Cardiac septum (tissue), 1 donor: ENCODE results near the gene CACNG4. TPM values are rescaled to one million over a fixed set of nuclear protein-coding genes. Genes with fewer than 3 reads are reported as not detected.

Source experiments
- DNase-seq: peaks from one replicate; pipeline ENCODE4 v3.0.0-alpha.2; 2020; ENCODE audit warnings: low spot score
- intact Hi-C: fragments of 100-400 bp; cut with DNase I; formaldehyde crosslinking; loops from one replicate; pipeline ENCODE4 v1.14.0; 2022
- long read RNA-seq: library from polyadenylated mRNA; unstranded; transcript quantifications from one replicate; pipeline ENCODE4 v2.0.0, GENCODE V29; 2021
- total RNA-seq: library from RNA; stranded (reverse); fragmentation: NEBNext Ultra II Directional; extraction: Animal tissue kit (Norgen Biotek cat#: 25700); gene quantifications from one replicate; pipeline ENCODE4 v1.2.1, GENCODE V29; 2021
- donor health status: DM: no; HTN: no; CAD: no.

CACNG4 gene
- 0.05 TPM for total RNA-seq
- long read RNA-seq = 0 reads

DNA sequence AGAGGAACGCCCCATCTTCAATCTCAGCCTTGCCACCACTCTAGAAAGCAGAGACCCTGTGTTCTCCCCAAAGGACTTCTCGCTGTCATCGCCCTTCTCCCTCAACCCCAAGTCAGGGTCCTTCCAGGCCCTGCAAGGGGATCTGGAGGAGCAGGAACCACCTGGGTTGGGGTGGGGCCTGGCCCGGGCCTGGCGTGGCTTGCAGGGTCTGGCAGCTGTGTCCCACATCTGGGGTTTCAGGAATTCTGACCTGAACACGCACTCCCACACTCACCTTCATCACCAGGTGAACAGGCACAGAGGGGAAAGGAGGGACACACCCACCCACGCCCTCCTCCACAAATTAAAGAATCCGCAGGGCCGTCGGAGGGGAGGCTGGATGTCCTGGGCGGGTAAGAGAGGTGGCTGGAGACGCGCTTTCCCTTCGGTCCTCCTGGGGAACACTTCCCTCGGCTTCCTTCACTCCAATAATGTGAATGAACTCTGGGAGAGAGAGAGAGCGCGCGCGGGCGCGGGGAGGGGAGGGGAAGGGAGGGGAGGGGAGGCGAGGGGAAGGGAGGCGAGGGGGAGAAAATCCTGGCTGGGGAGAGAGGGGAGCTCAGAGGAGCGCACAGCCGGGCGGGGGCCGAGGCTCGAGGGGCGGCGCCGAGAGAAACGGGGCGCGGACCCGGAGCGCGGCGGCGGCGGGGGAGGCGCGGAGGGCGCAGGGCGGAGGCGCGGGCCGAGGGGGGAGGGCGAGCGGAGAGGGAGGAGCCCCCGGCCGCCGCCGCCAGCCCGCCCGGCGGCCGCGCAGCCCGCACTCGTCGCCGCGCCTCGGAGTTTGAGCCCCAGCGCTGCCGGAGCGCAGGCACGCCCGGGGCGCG lies at the start of gene CACNG4:
CACNG4 (plus strand) TSS at position 799 of the 863 bp plus-strand sequence. CDS start 205 bp downstream, outside the sequence.
- no peak for DNase-seq
- intact Hi-C loops = no loop called here

DNA sequence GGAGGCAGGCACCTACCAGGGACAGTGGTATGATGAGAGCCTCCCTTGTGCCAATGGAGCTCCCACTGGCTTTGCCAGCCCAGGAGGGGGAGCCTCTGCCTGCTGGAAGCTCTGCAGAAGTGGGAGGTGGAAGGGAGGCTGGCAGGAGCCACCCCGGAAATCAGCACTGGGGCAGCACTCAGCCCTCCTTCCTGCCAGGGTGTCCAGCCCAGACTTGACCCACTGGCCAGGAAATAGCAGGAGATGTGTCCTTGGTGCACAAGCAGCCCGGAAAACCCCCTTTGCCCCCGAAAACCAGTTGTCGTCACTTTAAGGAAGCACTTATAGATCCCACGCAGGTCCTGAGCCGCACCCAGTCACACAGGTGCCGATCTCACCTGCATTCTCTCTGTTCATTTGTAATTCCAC lies 49.3 kb upstream of the CACNG4 start:
- DNase-seq = no peak
- intact Hi-C loops = no loop called here

DNA sequence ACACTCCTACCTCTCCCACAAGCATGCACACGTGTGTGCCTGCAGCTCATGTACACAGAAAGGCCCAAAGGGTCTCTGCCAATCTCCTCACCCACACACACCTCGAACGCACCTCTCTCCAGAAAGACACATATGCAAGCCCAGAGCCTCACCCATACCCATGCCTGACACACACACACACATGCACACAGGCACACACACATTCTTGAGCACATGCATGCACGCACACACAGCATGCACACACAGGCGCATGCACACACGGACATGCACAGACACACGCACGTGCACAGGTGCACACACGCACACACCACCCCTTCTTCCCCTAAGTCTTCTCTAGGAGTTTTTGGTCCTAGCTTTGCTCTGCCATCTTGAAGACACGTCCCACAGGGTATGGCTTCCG lies 48.7 kb upstream of the CACNG4 start:
- no peak for DNase-seq
- intact Hi-C loops = no loop called here

DNA sequence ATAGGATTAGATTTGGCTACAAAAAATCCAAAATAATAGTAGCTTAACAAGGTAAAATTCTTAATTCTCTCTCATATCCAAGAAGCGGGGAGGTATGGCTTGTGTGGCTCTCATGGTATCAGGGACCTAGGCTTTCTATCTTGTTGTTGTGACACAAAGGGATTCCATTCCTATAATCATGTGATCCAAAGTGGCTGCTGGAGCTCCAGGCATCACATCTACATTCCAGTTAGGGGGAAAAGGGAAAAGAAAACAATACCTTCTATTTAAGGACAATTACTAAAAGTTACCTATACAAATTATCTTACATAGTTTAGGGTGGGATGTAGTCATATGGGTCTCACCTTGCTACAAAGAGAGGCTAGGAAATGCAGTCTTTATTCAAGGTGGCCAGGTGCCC lies 47.6 kb upstream of the CACNG4 start:
- intact Hi-C loops = no loop called here
- DNase-seq = no peak

DNA sequence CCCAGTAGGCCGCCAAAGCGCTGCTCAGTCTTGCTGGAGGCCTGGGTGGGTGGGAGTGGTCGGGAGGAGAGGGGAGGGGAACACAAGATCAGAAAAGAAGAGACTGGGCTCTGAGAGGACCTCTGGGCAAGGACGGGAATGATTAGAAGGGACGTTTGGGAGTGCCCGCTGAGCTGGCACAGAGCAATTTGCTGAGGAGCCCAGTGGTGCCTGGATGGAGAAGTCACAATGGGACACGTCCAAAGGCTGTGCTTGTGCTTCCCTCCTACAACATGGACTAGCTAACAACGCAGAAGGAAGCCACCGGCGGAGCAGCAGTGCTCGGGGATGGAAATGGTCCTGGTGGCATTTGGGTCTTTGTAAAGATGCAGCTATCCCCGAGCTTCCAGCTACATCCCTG lies 45.6 kb upstream of the CACNG4 start:
- no peak for DNase-seq
- intact Hi-C loops = no loop called here

DNA sequence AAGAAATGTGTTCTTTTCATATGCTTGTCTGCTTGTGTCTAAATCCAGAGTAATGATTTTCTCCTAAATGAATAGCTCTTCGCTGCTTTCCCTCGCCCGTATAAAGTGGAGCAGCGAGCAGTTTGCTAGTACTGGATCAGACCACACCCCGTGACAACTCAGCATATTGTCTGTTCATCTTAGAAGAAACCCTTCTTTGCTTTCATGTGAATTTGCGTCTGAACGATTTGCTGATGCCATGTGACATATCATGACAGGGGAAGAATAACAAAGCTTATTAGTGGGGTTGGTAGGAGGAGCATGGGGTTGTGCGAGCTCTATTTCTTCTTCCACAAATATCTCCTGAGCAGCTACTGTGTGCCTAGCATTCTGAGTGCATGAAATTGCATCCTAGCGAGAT lies 44.1 kb upstream of the CACNG4 start:
- DNase-seq = no peak
- intact Hi-C loops = no loop called here

DNA sequence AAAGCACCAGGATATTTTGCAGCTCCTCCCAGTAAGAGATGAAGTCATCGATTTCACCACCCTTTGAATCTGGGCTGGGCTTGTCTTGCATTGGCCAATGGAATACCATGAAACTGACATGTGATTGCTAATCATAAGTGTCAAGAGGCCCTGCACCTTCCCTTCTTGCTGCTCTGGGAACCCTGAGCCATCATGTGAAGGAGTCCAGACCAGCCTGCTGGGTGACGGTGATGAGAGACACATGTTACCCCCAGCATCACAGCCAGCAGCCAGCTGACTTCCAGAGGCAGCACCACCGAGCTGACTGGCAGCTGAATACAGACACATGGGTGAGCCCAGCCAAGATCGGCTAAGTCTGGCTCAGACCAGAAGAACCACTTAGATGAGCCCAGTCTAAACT lies 43.6 kb upstream of the CACNG4 start:
- DNase-seq = no peak
- intact Hi-C loops = no loop called here

DNA sequence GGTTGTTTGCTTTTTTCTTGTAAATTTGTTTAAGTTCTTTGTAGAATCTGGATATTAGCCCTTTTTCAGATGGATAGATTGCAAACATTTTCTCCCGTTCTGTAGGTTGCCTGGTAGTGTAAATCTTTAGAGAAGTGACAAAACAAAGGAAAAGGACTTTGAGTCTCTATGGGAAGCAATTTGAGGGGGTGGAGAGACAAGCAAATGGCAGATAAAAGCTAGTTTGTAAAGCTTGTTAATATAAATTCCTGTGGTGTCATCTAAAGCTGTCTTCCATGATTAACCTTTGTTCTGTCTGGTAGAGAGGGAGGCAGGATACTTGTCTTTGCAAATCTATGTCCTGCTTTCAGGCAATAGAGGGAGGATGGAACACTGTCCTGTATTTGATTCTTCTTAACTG lies 40.6 kb upstream of the CACNG4 start:
- DNase-seq = no peak
- intact Hi-C loops = no loop called here

DNA sequence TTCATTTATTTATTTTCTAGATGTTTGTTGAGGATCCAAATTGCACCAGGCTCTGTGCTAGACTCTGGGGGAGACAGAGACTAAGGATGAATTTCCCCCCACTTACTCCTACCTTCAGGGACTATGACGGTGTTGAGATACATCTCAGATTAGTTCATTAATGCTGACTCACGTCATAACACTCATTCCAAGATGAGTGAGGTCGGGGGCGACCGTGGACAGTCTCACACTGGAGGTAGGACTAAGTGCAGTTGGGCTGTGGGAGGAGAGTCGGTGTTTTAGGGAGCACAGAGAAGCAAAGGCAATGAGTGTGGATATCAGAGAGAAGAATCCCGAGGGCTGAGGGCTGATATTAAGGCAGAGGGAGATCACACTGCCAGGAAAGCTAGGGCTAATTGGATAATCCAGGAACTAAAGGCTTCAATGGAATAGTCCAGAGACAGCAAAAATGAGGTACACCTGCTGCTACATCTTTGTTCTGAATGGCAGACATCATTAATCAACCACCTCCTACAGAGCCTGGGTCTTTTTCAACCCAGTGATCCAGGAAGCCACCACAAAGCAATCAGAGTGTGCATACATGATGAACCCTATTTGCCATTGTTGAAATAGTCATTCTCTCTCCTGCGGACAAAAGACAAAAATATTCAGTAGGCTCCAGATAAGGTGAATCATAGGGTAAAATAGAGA lies 38.6 kb upstream of the CACNG4 start:
- intact Hi-C loops = no loop called here

DNA sequence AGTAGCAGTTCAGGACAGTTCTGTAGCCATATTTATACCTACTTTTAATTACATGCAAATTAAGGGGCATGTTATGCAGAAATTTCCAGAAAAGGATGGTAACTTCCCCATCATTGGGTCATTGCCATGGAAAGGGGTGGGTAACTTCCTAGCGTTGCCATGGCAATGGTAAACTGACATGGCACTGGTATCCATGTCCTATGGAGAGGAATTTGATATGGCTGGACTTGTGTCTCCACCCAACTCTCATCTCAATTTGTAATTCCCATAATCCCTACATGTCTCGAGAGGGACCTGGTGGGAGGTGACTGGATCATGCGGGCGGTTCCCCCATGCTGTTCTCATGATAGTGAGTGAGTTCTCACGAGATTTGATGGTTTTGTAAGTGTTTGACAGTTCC lies 35.6 kb upstream of the CACNG4 start:
- intact Hi-C loops = no loop called here
- peak; percentile 10 for DNase-seq

More for the DNA sequence above, 38.6 kb upstream of the CACNG4 start:
- peak; percentile 22 for DNase-seq

DNA sequence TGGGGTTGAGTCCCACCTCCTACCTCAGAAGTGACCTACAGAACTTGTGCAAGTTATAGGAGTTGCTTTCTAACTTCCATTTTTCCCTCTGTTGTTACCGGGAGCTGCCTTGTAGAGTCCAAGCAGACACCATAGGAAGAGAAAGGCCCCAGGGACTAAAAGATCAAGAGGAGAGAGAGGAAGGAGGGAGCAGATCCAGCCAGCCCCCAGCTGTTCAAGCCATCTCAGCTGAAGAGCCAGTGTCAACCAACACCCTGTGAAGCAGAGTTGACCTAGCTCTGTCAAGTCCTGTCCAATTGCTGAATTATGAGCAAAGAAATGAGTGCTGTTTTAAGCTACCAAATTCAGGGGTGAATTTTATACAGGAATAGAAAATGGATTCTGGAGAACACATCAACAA lies 34.9 kb upstream of the CACNG4 start:
- intact Hi-C loops = no loop called here
- DNase-seq = peak; percentile 17

DNA sequence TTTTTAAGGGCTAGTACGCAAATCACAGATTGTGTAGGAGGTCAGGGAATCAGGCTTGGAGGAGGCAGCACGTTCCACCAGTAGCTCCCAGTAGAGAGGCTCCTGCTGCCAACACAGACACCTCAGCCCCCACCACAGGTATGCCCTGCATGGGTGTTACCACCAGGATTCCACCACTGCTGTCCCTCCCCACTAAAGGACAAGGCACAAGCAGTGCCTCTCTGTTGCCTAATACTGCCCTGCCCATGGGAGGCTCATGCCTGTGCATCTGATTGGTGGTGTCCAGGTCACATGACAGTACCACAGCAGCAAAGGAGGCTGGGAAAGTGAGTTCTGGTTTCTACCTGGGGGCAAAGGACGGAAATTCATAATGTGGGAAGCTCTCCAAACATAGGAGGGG lies 33.6 kb upstream of the CACNG4 start:
- intact Hi-C loops = no loop called here
- peak; percentile 57 for DNase-seq

DNA sequence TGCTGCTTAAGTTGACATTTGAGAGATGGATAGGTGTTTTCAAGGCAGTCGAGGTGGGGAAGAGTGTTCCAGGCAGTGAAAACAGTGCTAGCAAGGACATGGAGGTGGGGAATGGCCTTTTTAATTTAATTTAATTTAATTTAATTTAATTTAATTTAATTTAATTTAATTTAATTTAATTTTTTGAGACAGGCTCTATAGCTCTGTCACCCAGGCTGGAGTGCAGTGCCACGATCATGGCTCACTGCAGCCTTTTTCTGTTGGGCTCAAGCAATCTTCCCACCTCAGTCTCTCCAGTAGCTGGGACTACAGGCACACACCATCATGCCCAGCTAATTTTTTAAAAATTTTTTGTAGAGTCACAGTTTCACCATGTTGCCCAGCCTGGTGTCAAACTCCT lies 32.2 kb upstream of the CACNG4 start:
- no peak for DNase-seq
- intact Hi-C loops = no loop called here

DNA sequence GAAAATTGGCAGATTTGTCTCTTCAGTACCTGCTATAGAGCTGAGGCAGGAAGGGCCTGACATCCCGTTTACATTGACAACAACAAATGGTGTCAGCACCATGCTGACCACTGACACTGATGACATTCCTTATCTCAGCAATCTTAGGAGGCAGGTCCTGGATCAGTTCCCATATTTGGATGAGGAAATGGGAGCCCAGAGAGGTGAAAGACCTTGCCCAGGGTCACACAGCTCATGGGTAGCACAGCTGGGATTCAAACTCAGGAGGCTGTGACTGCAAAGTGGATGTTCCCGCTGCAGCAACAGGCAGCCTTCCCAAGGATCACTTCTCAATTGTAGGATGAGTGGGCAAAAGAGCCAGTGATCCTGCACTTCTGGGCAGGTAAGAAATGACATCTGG lies 30.5 kb upstream of the CACNG4 start:
- intact Hi-C loops = no loop called here
- DNase-seq = no peak

DNA sequence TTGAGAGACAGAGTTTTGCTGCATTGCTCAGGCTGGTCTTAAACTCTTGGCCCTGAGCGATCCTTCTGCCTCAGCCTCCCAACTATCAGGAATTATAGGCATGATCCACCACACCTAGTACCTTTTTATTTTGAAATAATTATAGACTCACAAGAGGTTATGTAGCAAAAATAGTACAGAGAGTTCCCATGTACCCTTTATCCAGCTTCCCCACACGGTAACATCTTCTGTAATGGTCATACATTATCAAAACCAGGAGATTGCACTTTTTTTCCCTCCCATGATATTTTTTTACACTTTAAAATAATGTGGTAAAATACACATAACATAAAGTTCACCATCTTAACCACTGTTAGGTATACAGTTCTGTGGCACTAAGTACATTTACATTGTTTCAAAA lies 28.8 kb upstream of the CACNG4 start:
- intact Hi-C loops = no loop called here
- no peak for DNase-seq

DNA sequence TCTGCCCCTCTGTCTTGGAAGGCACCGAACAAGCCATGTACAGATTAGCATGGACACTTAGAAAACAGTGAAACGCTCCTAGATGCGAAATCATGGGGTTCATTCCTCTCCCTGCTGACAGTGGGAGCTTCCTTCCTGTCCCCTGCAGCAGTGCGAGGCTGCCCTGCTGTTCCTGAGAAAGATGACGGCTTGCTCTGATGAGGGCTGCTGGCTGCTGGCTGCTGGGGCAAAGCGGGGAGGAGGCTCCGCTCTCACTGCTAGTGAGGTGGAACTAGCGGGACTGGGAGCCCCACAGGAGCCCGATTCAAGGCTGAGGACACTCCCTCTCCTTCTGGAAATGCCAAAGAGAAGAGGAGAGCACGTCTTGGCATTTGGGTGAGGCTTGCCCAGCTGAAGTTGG lies 25.9 kb upstream of the CACNG4 start:
- DNase-seq = peak; percentile 35
- intact Hi-C loops = no loop called here

DNA sequence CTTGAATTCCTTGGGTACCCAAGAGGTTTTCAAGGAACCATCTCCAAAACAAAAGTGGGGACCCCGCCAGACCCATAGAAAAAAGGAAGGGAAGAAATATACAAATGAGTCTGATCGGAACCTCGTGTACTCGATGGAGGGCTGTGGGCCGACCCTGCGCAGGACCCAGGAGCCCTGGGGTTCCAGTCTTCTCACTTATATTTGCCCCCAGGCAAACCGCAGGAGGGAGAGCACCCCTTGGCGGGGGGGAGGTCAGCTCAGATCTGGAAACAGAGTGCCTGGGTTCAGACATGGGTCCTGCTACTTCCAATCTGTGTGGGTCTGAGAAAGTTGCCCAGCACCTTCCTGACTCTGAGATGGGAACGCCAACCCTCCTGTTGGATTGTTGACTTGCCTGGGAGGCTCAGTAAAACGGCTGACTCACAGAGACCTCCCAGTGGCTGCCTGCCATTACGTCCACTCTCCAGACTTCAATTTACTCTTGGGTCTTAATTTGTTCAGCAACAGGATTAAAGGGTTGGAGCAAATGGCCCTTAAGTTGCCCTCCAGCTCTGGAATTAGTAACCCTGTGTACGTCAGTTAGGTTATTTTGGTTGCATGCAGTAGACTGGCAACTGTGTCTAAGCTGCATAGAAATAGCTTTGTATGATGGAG lies 24.9 kb upstream of the CACNG4 start:
- peak; percentile 57 for DNase-seq
- intact Hi-C loops = no loop called here

DNA sequence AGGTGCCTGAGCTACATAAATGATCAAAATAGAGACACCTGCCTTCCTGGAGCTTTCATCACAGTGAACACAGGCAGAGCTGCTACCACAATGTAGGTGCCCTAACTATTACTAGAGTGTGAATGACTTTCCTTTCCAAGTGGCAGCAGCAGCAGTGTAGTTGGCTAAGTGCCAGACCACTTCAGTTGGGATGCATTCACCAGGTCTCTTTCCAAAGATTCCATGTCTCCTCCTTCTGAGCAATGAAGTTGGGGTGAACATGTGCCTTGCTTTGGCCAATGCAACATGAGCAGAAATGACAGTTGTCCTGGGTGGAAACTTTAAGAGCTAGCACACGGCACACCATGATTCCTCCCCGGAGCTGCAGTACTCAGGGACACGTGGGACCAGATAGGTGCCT lies 23.3 kb upstream of the CACNG4 start:
- intact Hi-C loops = no loop called here
- DNase-seq = peak; percentile 29

DNA sequence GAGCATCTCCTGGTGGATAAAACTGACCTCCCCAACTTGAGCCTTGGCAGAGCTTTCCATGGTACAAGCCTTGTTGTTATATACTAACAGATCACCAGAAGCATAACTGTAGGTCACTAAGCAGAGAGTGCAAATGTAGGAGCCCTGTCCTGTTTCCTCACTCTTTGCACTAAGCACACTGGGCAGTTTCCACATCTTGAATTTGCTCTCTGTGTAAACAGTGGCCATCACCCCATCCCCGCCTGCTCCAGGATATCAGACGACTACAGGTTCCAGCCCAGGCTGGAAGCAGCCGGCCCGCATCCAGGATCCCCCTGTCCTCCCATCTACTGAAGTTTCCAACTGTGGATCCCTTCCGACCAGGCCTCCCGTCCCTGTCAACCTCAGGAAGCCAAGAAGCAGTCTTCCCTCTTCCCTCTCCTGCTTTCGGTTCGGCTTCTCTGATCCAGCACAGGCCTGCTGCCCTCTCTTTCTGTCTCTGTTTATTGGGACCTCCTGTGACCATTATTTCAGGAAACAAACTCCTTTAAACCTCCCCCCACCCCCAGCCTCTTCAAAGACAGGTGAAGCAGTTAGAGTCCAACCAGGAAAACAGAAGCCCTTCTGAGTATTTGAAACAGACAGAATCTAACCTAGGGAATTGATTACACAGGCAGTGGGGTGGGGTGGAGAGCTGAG lies 22.6 kb upstream of the CACNG4 start:
- peak; percentile 54 for DNase-seq
- intact Hi-C loops = no loop called here
